Endothelial cell of umbilical vein (primary cell): ENCODE results near the gene RAD51B. TPM values are rescaled to one million over a fixed set of nuclear protein-coding genes. Genes with fewer than 3 reads are reported as not detected.

Source experiments
- BruUV-seq: library from RNA; stranded (reverse); fragments of 400-500 nt; replicated peaks from 2 replicates; lab custom pipeline; 2021; lab: Mats Ljungman, UMichigan
- CTCF ChIA-PET: fragments of 300-600, 350-600 bp; sonication (Branson Sonifier 250); formaldehyde crosslinking; loops from one replicate; lab custom pipeline; 2021; ENCODE audit warnings: antibody characterized with exemption, inconsistent platforms; lab: Charles Lee
- POLR2A ChIA-PET: fragments of 300-600, 350-600 bp; sonication (Branson Sonifier 250); formaldehyde crosslinking; loops from one replicate; lab custom pipeline; 2021; ENCODE audit warnings: antibody characterized with exemption, inconsistent platforms; lab: Charles Lee
- DNase-seq: peaks from one replicate; pipeline ENCODE4 v3.0.0-alpha.2; 2011; ENCODE audit warnings: low read depth, low spot score
- FAIRE-seq: peaks from 2 replicates; lab custom pipeline; 2011; peaks lifted over from hg19 to GRCh38; lab: Jason Lieb, UNC
- H2AFZ ChIP-seq: 2 replicates; pipeline ENCODE4 v1.6.0; 2012; ENCODE audit warnings: low read depth, low read length, control low read depth, inconsistent platforms
- H3K27ac ChIP-seq: 2 replicates; pipeline ENCODE4 v1.5.1; 2011; ENCODE audit warnings: low read depth, mild to moderate bottlenecking, control low read depth, low read length, moderate library complexity; ENCODE audit not compliant: insufficient read depth
- H3K27me3 ChIP-seq, 2 experiments: 2 replicates each; pipeline versions ENCODE4 v1.6.0 to v1.6.1; 2011; ENCODE audit warnings: low read length in 2 of 2, mixed read lengths in 1 of 2; ENCODE audit not compliant: control insufficient read depth in 2 of 2, insufficient read depth in 2 of 2
- H3K36me3 ChIP-seq, 2 experiments: 2 replicates in 1 of 2; 3 replicates in 1 of 2; pipeline ENCODE4 v1.5.1; 2011; ENCODE audit warnings: low read length in 2 of 2, mild to moderate bottlenecking in 1 of 2, moderate library complexity in 1 of 2; ENCODE audit not compliant: control insufficient read depth in 2 of 2, insufficient read depth in 2 of 2; ENCODE audit errors: extremely low read depth in 1 of 2
- H3K4me1 ChIP-seq: 3 replicates; pipeline ENCODE4 v1.5.1; 2011; ENCODE audit warnings: mild to moderate bottlenecking, low read length; ENCODE audit not compliant: control insufficient read depth, insufficient read depth; ENCODE audit errors: extremely low read depth
- H3K4me2 ChIP-seq: 2 replicates; pipeline ENCODE4 v1.6.1; 2011; ENCODE audit warnings: low read length, control low read depth, mixed read lengths; ENCODE audit not compliant: insufficient read depth
- H3K4me3 ChIP-seq, 3 experiments: fragments of 200-600 bp in 1 of 3; sonication (generic), shearing (Covaris generic) in 1 of 3; replicated peaks in 1 of 3; 2 replicates each; pipeline ENCODE4 v1.5.1; 2011 to 2016; ENCODE audit warnings: control low read depth in 3 of 3, low read length in 3 of 3, mild to moderate bottlenecking in 2 of 3, inconsistent platforms in 1 of 3, low read depth in 1 of 3, moderate library complexity in 1 of 3; ENCODE audit not compliant: insufficient read depth in 1 of 3
- H3K79me2 ChIP-seq: 2 replicates; pipeline ENCODE4 v1.6.0; 2012; ENCODE audit warnings: low read length, inconsistent platforms; ENCODE audit not compliant: control insufficient read depth, insufficient read depth
- H3K9ac ChIP-seq: replicated peaks from 2 replicates; pipeline ENCODE3; 2011; ENCODE audit warnings: low read length, control low read depth; ENCODE audit not compliant: insufficient read depth; ENCODE audit errors: extremely low read depth
- H3K9me1 ChIP-seq: replicated peaks from 3 replicates; pipeline ENCODE4 v1.6.0; 2011; ENCODE audit warnings: mild to moderate bottlenecking, low read length; ENCODE audit not compliant: control insufficient read depth, insufficient read depth; ENCODE audit errors: extremely low read depth
- H3K9me3 ChIP-seq: replicated peaks from 2 replicates; pipeline ENCODE4 v1.5.1; 2012; ENCODE audit warnings: low read length, inconsistent platforms; ENCODE audit not compliant: control insufficient read depth, insufficient read depth
- H4K20me1 ChIP-seq: replicated peaks from 2 replicates; pipeline ENCODE3; 2011; ENCODE audit warnings: mild to moderate bottlenecking, low read length; ENCODE audit not compliant: control insufficient read depth, insufficient read depth; ENCODE audit errors: extremely low read depth
- CTCF ChIP-seq, 2 donors: IDR thresholded peaks; 1 replicate in 1 of 2; 2 replicates in 1 of 2; pipeline ENCODE4 v1.5.1; 2011; ENCODE audit warnings: low read length in 2 of 2, mild to moderate bottlenecking in 2 of 2, moderate library complexity in 2 of 2, control low read depth in 1 of 2, inconsistent platforms in 1 of 2, low read depth in 1 of 2; ENCODE audit not compliant: insufficient read depth in 1 of 2; ENCODE audit errors: extremely low read depth in 1 of 2
- EZH2 ChIP-seq: IDR thresholded peaks from 2 replicates; pipeline ENCODE4 v1.6.1; 2012; ENCODE audit warnings: borderline replicate concordance, low read depth, mild to moderate bottlenecking, moderate library complexity, low read length, inconsistent platforms; ENCODE audit not compliant: severe bottlenecking
- FOS ChIP-seq: IDR thresholded peaks from 2 replicates; pipeline ENCODE4 v1.6.1; 2011; ENCODE audit warnings: mild to moderate bottlenecking, low read length, moderate library complexity, borderline replicate concordance; ENCODE audit not compliant: insufficient read depth
- GATA2 ChIP-seq: IDR thresholded peaks from 2 replicates; pipeline ENCODE4 v1.7.0; 2011; ENCODE audit warnings: low read depth, mild to moderate bottlenecking, moderate library complexity, mixed read lengths, low read length; ENCODE audit not compliant: insufficient read length, insufficient read depth
- JUN ChIP-seq: IDR thresholded peaks from 2 replicates; pipeline ENCODE4 v1.6.1; 2011; ENCODE audit warnings: borderline replicate concordance, low read depth; ENCODE audit not compliant: insufficient read length, insufficient read depth
- MYC ChIP-seq: IDR thresholded peaks from one replicate; pipeline ENCODE4 v1.6.1; 2011; ENCODE audit warnings: mild to moderate bottlenecking, low read depth, low read length
- POLR2A ChIP-seq: IDR thresholded peaks from 2 replicates; pipeline ENCODE4 v1.6.1; 2012; ENCODE audit warnings: low read depth, mild to moderate bottlenecking, control low read depth, low read length
- POLR2AphosphoS5 ChIP-seq: IDR thresholded peaks from 2 replicates; pipeline ENCODE4 v1.6.1; 2012; ENCODE audit warnings: low read depth, mild to moderate bottlenecking, control low read depth, low read length, moderate library complexity; ENCODE audit not compliant: insufficient read depth
- dilution Hi-C: fragments of 300-500 bp; cut with MboI; formaldehyde crosslinking; loops from one replicate; pipeline ENCODE4 v1.15.0; 2019; ENCODE audit warnings: low sequenced_read_pairs; ENCODE audit not compliant: extremely low pct_ligation_motif_present
- intact Hi-C: fragments of 100-400 bp; cut with micrococcal nuclease; formaldehyde crosslinking; loops from one replicate; pipeline ENCODE4 v1.10.0; 2022
- polyA plus RNA-seq, 4 experiments: library from polyadenylated mRNA; depleted of rRNA in 3 of 4; stranded (reverse) in 3 of 4; unstranded in 1 of 4; fragments of >200 nt; gene quantifications; 2 replicates each; pipeline versions ENCODE4 v1.2.1 to v1.2.3, GENCODE V29; 2011 to 2012; ENCODE audit warnings: missing spikeins in 1 of 4
- total RNA-seq: library from RNA; stranded (reverse); gene quantifications from 2 replicates; pipeline ENCODE4 v1.2.3, GENCODE V29; 2021
- TF ChIP-seq, protein P1 (sequence below): IDR thresholded peaks from 2 replicates; pipeline ENCODE4 v1.6.1; 2011; ENCODE audit not compliant: insufficient read depth, insufficient read length

RAD51B gene
- total and polyA plus RNA-seq, 2 donors (not counting 3 experiments of a cell fraction or from before 2014, with no cell fraction given), result 3.9 to 19.0 TPM

- no peak for TF ChIP-seq JUN
- no peak for TF ChIP-seq POLR2A
- TF ChIP-seq EZH2, result no peak
- TF ChIP-seq FOS, result no peak
- TF ChIP-seq GATA2, result no peak
- no peak for TF ChIP-seq POLR2AphosphoS5
- no peak for TF ChIP-seq MYC
- TF ChIP-seq, protein P1, sequence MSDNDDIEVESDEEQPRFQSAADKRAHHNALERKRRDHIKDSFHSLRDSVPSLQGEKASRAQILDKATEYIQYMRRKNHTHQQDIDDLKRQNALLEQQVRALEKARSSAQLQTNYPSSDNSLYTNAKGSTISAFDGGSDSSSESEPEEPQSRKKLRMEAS, result no peak
- no peak for TF ChIP-seq CTCF (IDR thresholded peaks at IDR 0.05; ENCODE audit: extremely low read depth in 1 of 2, insufficient read depth in 1 of 2, low read depth in 1 of 2, low read length in 2 of 2)
Observed at GRCh38 chr14:68343534-68344118, 524.0 kb downstream of the RAD51B start.

More at GRCh38 chr14:68343534-68344118, 524.0 kb downstream of the RAD51B start:
- Histone ChIP-seq H3K79me2 (no peaks in the 10 kb centered on the region), H2AFZ (no peak overlapping the region), H3K4me1 (no peaks in the 10 kb centered on the region), H3K4me3 (no peak overlapping the region), H3K9ac (no peak overlapping the region), H3K36me3 (no peaks in the 10 kb centered on the region), H4K20me1 (no peaks in the 10 kb centered on the region), H3K9me1 (no peaks in the 10 kb centered on the region), H3K4me2 (no peak overlapping the region), H3K27me3 (no peaks in the 10 kb centered on the region), H3K27ac (no peak overlapping the region), H3K9me3 (no peaks in the 10 kb centered on the region)
- ChIA-PET CTCF (no interaction called here), POLR2A (no interaction called here)
- dilution Hi-C loops, result no loop called here
- FAIRE-seq (no peak), DNase-seq (no peak)
- BruUV-seq, result no TSS peak
- intact Hi-C loops, result no loop called here
